MCF 10A (cell line): ENCODE results near the gene CRABP1. TPM values are rescaled to one million over a fixed set of nuclear protein-coding genes. Genes with fewer than 3 reads are reported as not detected.

Experiments
- BruUV-seq: library from RNA; stranded (reverse); fragments of 400-500 nt; replicated peaks from 2 replicates; lab custom pipeline; 2021; lab: Mats Ljungman, UMichigan
- CTCF ChIA-PET: fragments of 300-600 bp; sonication (Branson Sonifier 250); formaldehyde crosslinking; extraction: SDS; loops from one replicate; lab custom pipeline; 2021; ENCODE audit warnings: antibody characterized with exemption, inconsistent platforms; lab: Yijun Ruan, JAX
- POLR2A ChIA-PET: fragments of 300-600, 350-650 bp; sonication (Branson Sonifier 250); formaldehyde crosslinking; extraction: SDS; loops from one replicate; lab custom pipeline; 2020; ENCODE audit warnings: antibody characterized with exemption, inconsistent platforms; lab: Yijun Ruan, JAX
- DNase-seq: peaks from one replicate; pipeline ENCODE4 v3.0.0-alpha.2; 2018; ENCODE audit not compliant: unreplicated experiment
- H3K27ac Mint-ChIP-seq: one replicate; pipeline ENCODE4 v1.8.0; 2022; ENCODE audit warnings: mild to moderate bottlenecking, low read depth, mixed read lengths; ENCODE audit not compliant: unreplicated experiment
- H3K27me3 Mint-ChIP-seq: one replicate; pipeline ENCODE4 v1.8.0; 2022; ENCODE audit warnings: mixed read lengths; ENCODE audit not compliant: insufficient read depth, unreplicated experiment
- H3K36me3 Mint-ChIP-seq: one replicate; pipeline ENCODE4 v1.8.0; 2022; ENCODE audit warnings: mild to moderate bottlenecking, moderate library complexity, mixed read lengths; ENCODE audit not compliant: insufficient read depth, unreplicated experiment
- H3K4me1 Mint-ChIP-seq: one replicate; pipeline ENCODE4 v1.8.0; 2022; ENCODE audit warnings: mixed read lengths; ENCODE audit not compliant: insufficient read depth, unreplicated experiment
- H3K4me3 Mint-ChIP-seq: one replicate; pipeline ENCODE4 v1.8.0; 2022; ENCODE audit warnings: mild to moderate bottlenecking, moderate library complexity, mixed read lengths; ENCODE audit not compliant: unreplicated experiment
- H3K9me3 Mint-ChIP-seq: one replicate; pipeline ENCODE4 v1.8.0; 2022; ENCODE audit warnings: mixed read lengths; ENCODE audit not compliant: unreplicated experiment
- CTCF ChIP-seq: fragments of 200-600 bp; IDR thresholded peaks from one replicate; pipeline ENCODE4 v1.8.0; 2022; ENCODE audit warnings: antibody characterized with exemption, mild to moderate bottlenecking; ENCODE audit not compliant: unreplicated experiment
- intact Hi-C: fragments of 100-400 bp; cut with micrococcal nuclease; formaldehyde crosslinking; loops from 2 replicates; pipeline ENCODE4 v1.14.1; 2022
- total RNA-seq: library from RNA; stranded (reverse); gene quantifications from 2 replicates; pipeline ENCODE4 v1.2.3, GENCODE V29; 2022

The CRABP1 gene
- total RNA-seq, 1 experiment from 2014 or later: not detected

DNA sequence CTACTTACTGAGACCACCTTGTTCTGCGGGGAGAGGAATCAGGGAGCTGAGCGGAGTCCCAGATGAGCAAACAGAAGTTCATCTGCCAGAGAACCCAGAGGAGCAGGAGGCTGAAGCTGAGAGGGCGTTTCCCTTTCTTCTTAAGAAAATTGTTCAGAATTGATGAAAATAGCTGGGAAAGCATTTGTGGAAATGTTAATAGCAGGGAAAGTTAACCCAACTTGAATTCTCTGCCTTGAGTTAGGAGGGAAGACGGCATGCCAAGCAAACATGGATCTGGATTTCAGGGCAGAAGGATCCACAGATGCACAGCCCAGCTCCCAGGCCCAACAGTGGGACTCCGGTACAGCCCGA lies 23.2 kb downstream of the CRABP1 start:
- Mint-ChIP-seq H3K27me3 (no peaks in the 10 kb centered on the region), H3K27ac (no peak overlapping the region), H3K4me3 (no peak overlapping the region), H3K4me1 (no peaks in the 10 kb centered on the region), H3K36me3 (no peaks in the 10 kb centered on the region), H3K9me3 (no peaks in the 10 kb centered on the region)
- intact Hi-C loops: no loop called here
- no TSS peak for BruUV-seq
- no peak for DNase-seq
- ChIA-PET POLR2A (interaction anchor here (0.7 kb wide), 1 partner anchor 32 kb away, joined by 3 read pairs; no protein-coding TSS in a partner anchor), CTCF (interaction anchor here (0.6 kb wide), 2 partner anchors 12 to 256 kb away, joined by 3 to 7 read pairs; no protein-coding TSS in a partner anchor)
- TF ChIP-seq CTCF: no peak

DNA sequence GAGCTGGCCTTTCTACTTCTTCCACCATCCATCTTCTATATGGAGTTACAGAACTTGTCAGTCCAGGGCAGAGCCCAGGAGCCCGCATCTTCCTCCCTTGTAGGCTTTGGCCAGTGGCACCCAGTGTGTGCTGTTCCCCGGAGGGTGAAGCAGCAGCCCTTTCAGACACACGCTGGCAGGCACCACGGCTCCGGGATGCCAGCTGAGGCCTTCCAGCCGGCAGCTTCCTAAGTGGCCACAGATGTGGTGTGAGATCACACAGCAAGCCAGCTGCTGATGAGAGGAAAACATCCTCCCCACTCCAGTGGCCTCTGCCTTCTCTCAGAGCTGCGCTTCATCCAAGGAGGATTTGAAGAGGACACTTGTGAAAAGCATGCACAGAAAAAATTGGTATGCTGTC lies 24.1 kb downstream of the CRABP1 start:
- POLR2A ChIA-PET: interaction anchor here (0.6 kb wide), 1 partner anchor 419 kb away, joined by 3 read pairs; no protein-coding TSS in a partner anchor
- CTCF ChIA-PET: no interaction called here
- BruUV-seq: no TSS peak
- no peak overlapping the region for H3K4me3 Mint-ChIP-seq
- H3K27ac Mint-ChIP-seq: no peak overlapping the region
- no peaks in the 10 kb centered on the region for H3K27me3 Mint-ChIP-seq
- H3K9me3 Mint-ChIP-seq: no peaks in the 10 kb centered on the region
- H3K36me3 Mint-ChIP-seq: no peaks in the 10 kb centered on the region
- intact Hi-C loops: no loop called here
- H3K4me1 Mint-ChIP-seq: no peaks in the 10 kb centered on the region
- DNase-seq: no peak
- no peak for TF ChIP-seq CTCF

GRCh38 chr15:78365917-78366316 lies 25.8 kb downstream of the CRABP1 start:
- Mint-ChIP-seq H3K9me3 (no peaks in the 10 kb centered on the region), H3K4me3 (no peak overlapping the region), H3K27me3 (no peaks in the 10 kb centered on the region), H3K4me1 (no peaks in the 10 kb centered on the region), H3K36me3 (no peaks in the 10 kb centered on the region), H3K27ac (no peak overlapping the region)
- no peak for DNase-seq
- CTCF ChIA-PET: interaction anchor here (0.8 to 1.2 kb wide), 4 partner anchors 22 to 57 kb away, joined by 3 read pairs; no protein-coding TSS in a partner anchor
- intact Hi-C loops: no loop called here
- POLR2A ChIA-PET: no interaction called here
- TF ChIP-seq CTCF: no peak
- BruUV-seq: no TSS peak

GRCh38 chr15:78366342-78366741 lies 26.2 kb downstream of the CRABP1 start:
- TF ChIP-seq CTCF: no peak
- H3K4me3 Mint-ChIP-seq: no peak overlapping the region
- no peak overlapping the region for H3K27ac Mint-ChIP-seq
- no peaks in the 10 kb centered on the region for H3K4me1 Mint-ChIP-seq
- POLR2A ChIA-PET: no interaction called here
- no peaks in the 10 kb centered on the region for H3K36me3 Mint-ChIP-seq
- no TSS peak for BruUV-seq
- no peaks in the 10 kb centered on the region for H3K27me3 Mint-ChIP-seq
- intact Hi-C loops: no loop called here
- DNase-seq: no peak
- CTCF ChIA-PET: interaction anchor here (0.9 to 1.2 kb wide), 3 partner anchors 22 to 57 kb away, joined by 3 read pairs; no protein-coding TSS in a partner anchor
- no peaks in the 10 kb centered on the region for H3K9me3 Mint-ChIP-seq
